ENCODE data around the gene ZBP1. TPM values are rescaled to one million over a fixed set of nuclear protein-coding genes. Genes with fewer than 3 reads are reported as not detected.

ZBP1 gene
- total RNA-seq, 1 experiment from 2014 or later: 2.9 TPM

GRCh38 chr20:57638895-57639236 lies 18.6 kb upstream of the ZBP1 start:
- DNase-seq: no peak
- CTCF ChIA-PET: interaction anchor here (0.7 to 1.6 kb wide), 7 partner anchors 11 to 550 kb away, joined by 3 to 9 read pairs (median 6); no protein-coding TSS in a partner anchor
- no peak overlapping the region for H3K4me3 Mint-ChIP-seq (ENCODE audit: low read depth, unreplicated experiment)
- no peaks in the 10 kb centered on the region for H3K27me3 Mint-ChIP-seq (ENCODE audit: unreplicated experiment)
- H3K36me3 Mint-ChIP-seq (ENCODE audit: insufficient read depth, unreplicated experiment): peaks cover 4% of the 10 kb centered on the region
- intact Hi-C loops (cut with micrococcal nuclease; ENCODE audit: unreplicated experiment): no loop called here
- H3K27ac Mint-ChIP-seq (ENCODE audit: unreplicated experiment): no peak overlapping the region
- H3K9me3 Mint-ChIP-seq (ENCODE audit: low read depth, unreplicated experiment): peaks cover 10% of the 10 kb centered on the region
- no TSS peak for BruUV-seq (replicated peaks)
- H3K4me1 Mint-ChIP-seq (ENCODE audit: low read depth, unreplicated experiment): peaks cover 15% of the 10 kb centered on the region
- TF ChIP-seq, protein P1, sequence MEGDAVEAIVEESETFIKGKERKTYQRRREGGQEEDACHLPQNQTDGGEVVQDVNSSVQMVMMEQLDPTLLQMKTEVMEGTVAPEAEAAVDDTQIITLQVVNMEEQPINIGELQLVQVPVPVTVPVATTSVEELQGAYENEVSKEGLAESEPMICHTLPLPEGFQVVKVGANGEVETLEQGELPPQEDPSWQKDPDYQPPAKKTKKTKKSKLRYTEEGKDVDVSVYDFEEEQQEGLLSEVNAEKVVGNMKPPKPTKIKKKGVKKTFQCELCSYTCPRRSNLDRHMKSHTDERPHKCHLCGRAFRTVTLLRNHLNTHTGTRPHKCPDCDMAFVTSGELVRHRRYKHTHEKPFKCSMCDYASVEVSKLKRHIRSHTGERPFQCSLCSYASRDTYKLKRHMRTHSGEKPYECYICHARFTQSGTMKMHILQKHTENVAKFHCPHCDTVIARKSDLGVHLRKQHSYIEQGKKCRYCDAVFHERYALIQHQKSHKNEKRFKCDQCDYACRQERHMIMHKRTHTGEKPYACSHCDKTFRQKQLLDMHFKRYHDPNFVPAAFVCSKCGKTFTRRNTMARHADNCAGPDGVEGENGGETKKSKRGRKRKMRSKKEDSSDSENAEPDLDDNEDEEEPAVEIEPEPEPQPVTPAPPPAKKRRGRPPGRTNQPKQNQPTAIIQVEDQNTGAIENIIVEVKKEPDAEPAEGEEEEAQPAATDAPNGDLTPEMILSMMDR (IDR thresholded peaks at IDR 0.05; ENCODE audit: unreplicated experiment): no peak

- Mint-ChIP-seq H3K4me3 (ENCODE audit: low read depth, unreplicated experiment) (no peak overlapping the region), H3K4me1 (ENCODE audit: low read depth, unreplicated experiment) (peaks cover 15% of the 10 kb centered on the region), H3K36me3 (ENCODE audit: insufficient read depth, unreplicated experiment) (peaks cover 3% of the 10 kb centered on the region), H3K27ac (ENCODE audit: unreplicated experiment) (no peak overlapping the region), H3K9me3 (ENCODE audit: low read depth, unreplicated experiment) (peaks cover 10% of the 10 kb centered on the region), H3K27me3 (ENCODE audit: unreplicated experiment) (no peaks in the 10 kb centered on the region)
- DNase-seq: no peak
- TF ChIP-seq, protein P1 (IDR thresholded peaks at IDR 0.05; ENCODE audit: unreplicated experiment): no peak
- BruUV-seq (replicated peaks): no TSS peak
- CTCF ChIA-PET: interaction anchor here (0.7 to 1.6 kb wide), 9 partner anchors 10 to 550 kb away, joined by 3 to 9 read pairs (median 5); no protein-coding TSS in a partner anchor
- intact Hi-C loops (cut with micrococcal nuclease; ENCODE audit: unreplicated experiment): no loop called here
Observed at GRCh38 chr20:57638173-57638894, 18.1 kb upstream of the ZBP1 start.

DNA sequence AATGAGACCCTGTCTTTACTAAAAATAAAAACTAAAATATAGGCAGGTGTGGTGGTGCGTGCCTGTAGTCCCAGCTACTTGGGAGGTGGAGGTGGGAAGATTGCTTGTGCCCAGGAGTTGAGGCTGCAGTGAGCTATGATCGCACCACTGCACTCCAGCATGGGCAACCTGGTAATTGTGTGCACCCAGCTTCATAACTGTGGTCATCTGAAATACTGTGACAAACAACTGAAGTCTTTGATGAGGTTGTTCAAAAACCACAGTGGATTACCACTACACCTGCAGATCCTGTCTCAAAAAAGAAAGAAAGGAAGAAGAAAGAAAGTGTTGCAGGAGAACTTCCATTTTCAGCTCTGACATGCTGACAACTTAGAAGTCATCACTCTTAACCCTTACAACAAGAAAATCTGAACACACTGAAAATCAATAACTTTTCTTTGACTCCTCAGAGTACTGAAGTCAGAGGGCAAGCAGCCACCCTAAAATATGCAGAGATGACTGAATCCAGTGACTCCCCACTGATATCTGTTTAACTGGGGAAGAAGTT lies 13.8 kb upstream of the ZBP1 start:
- no peak overlapping the region for H3K27ac Mint-ChIP-seq (ENCODE audit: unreplicated experiment)
- DNase-seq: no peak
- intact Hi-C loops (cut with micrococcal nuclease; ENCODE audit: unreplicated experiment): no loop called here
- H3K4me1 Mint-ChIP-seq (ENCODE audit: low read depth, unreplicated experiment): peaks cover 15% of the 10 kb centered on the region
- no peaks in the 10 kb centered on the region for H3K36me3 Mint-ChIP-seq (ENCODE audit: insufficient read depth, unreplicated experiment)
- no TSS peak for BruUV-seq (replicated peaks)
- no peak overlapping the region for H3K4me3 Mint-ChIP-seq (ENCODE audit: low read depth, unreplicated experiment)
- CTCF ChIA-PET: interaction anchor here (1.0 kb wide), 1 partner anchor 16 kb away, joined by 4 read pairs; no protein-coding TSS in a partner anchor
- H3K27me3 Mint-ChIP-seq (ENCODE audit: unreplicated experiment): no peaks in the 10 kb centered on the region
- peaks cover 10% of the 10 kb centered on the region for H3K9me3 Mint-ChIP-seq (ENCODE audit: low read depth, unreplicated experiment)
- TF ChIP-seq, protein P1 (IDR thresholded peaks at IDR 0.05; ENCODE audit: unreplicated experiment): no peak

GRCh38 chr20:57632286-57632685 lies 12.1 kb upstream of the ZBP1 start:
- H3K27ac Mint-ChIP-seq (ENCODE audit: unreplicated experiment): no peak overlapping the region
- no peaks in the 10 kb centered on the region for H3K27me3 Mint-ChIP-seq (ENCODE audit: unreplicated experiment)
- H3K4me3 Mint-ChIP-seq (ENCODE audit: low read depth, unreplicated experiment): no peak overlapping the region
- CTCF ChIA-PET: no interaction called here
- DNase-seq: no peak
- H3K9me3 Mint-ChIP-seq (ENCODE audit: low read depth, unreplicated experiment): peaks cover 10% of the 10 kb centered on the region
- no peaks in the 10 kb centered on the region for H3K36me3 Mint-ChIP-seq (ENCODE audit: insufficient read depth, unreplicated experiment)
- TF ChIP-seq, protein P1 (IDR thresholded peaks at IDR 0.05; ENCODE audit: unreplicated experiment): no peak
- intact Hi-C loops (cut with micrococcal nuclease; ENCODE audit: unreplicated experiment): no loop called here
- no TSS peak for BruUV-seq (replicated peaks)
- H3K4me1 Mint-ChIP-seq (ENCODE audit: low read depth, unreplicated experiment): peaks cover 3% of the 10 kb centered on the region

Measured in Calu3 (cell line).